Keratinocyte (primary cell): ENCODE measurements around the gene FAM20C. TPM values are rescaled to one million over a fixed set of nuclear protein-coding genes. Genes with fewer than 3 reads are reported as not detected.

ENCODE experiments used
- DNase-seq: peaks from one replicate; pipeline ENCODE4 v3.0.0-alpha.2; 2011; ENCODE audit warnings: low read depth, missing footprints, low spot score
- FAIRE-seq: peaks from 2 replicates; lab custom pipeline; 2011; peaks lifted over from hg19 to GRCh38; lab: Jason Lieb, UNC
- H2AFZ ChIP-seq: 2 replicates; pipeline ENCODE4 v1.6.0; 2012; ENCODE audit warnings: low read length, control low read depth, inconsistent platforms; ENCODE audit not compliant: control insufficient read depth
- H3K27ac ChIP-seq: 2 replicates; pipeline ENCODE4 v1.5.1; 2011; ENCODE audit warnings: low read length; ENCODE audit not compliant: control insufficient read depth, insufficient read depth
- H3K27me3 ChIP-seq: 3 replicates; pipeline ENCODE4 v1.6.0; 2011; ENCODE audit warnings: low read length; ENCODE audit not compliant: control insufficient read depth, insufficient read depth; ENCODE audit errors: extremely low read depth
- H3K36me3 ChIP-seq, 2 experiments: 2 replicates in 1 of 2; 3 replicates in 1 of 2; pipeline ENCODE4 v1.5.1; 2011; ENCODE audit warnings: low read length in 2 of 2, mild to moderate bottlenecking in 1 of 2; ENCODE audit not compliant: control insufficient read depth in 2 of 2, insufficient read depth in 2 of 2; ENCODE audit errors: extremely low read depth in 1 of 2
- H3K4me1 ChIP-seq: 3 replicates; pipeline ENCODE4 v1.5.1; 2011; ENCODE audit warnings: low read length; ENCODE audit not compliant: control insufficient read depth, insufficient read depth; ENCODE audit errors: extremely low read depth
- H3K4me2 ChIP-seq: 3 replicates; pipeline ENCODE4 v1.6.0; 2011; ENCODE audit warnings: low read depth, low read length; ENCODE audit not compliant: control insufficient read depth, insufficient read depth; ENCODE audit errors: extremely low read depth
- H3K4me3 ChIP-seq, 3 experiments: fragments of 200-600 bp in 1 of 3; sonication (generic) in 1 of 3; 2 replicates in 2 of 3; 3 replicates in 1 of 3; pipeline ENCODE4 v1.5.1; 2011 to 2016; ENCODE audit warnings: low read length in 3 of 3, mild to moderate bottlenecking in 3 of 3, control low read depth in 2 of 3, inconsistent platforms in 1 of 3, low read depth in 1 of 3, mixed read lengths in 1 of 3, mixed run types in 1 of 3, moderate library complexity in 1 of 3; ENCODE audit not compliant: control insufficient read depth in 2 of 3, insufficient read depth in 2 of 3; ENCODE audit errors: extremely low read depth in 1 of 3
- H3K79me2 ChIP-seq: 2 replicates; pipeline ENCODE4 v1.6.0; 2012; ENCODE audit warnings: low read length; ENCODE audit not compliant: control insufficient read depth, insufficient read depth
- H3K9ac ChIP-seq: 3 replicates; pipeline ENCODE4 v1.6.0; 2011; ENCODE audit warnings: low read length; ENCODE audit not compliant: control insufficient read depth, insufficient read depth; ENCODE audit errors: extremely low read depth
- H3K9me1 ChIP-seq: 3 replicates; pipeline ENCODE4 v1.6.0; 2011; ENCODE audit warnings: low read length; ENCODE audit not compliant: control insufficient read depth, insufficient read depth; ENCODE audit errors: extremely low read depth
- H3K9me3 ChIP-seq: 2 replicates; pipeline ENCODE4 v1.5.1; 2012; ENCODE audit warnings: low read depth, low read length; ENCODE audit not compliant: control insufficient read depth
- H4K20me1 ChIP-seq: 3 replicates; pipeline ENCODE4 v1.6.0; 2011; ENCODE audit warnings: low read length; ENCODE audit not compliant: control insufficient read depth, insufficient read depth; ENCODE audit errors: extremely low read depth
- EZH2 ChIP-seq: IDR thresholded peaks from one replicate; pipeline ENCODE4 v1.6.1; 2012; ENCODE audit warnings: inconsistent platforms, mild to moderate bottlenecking, low read length, moderate library complexity
- dilution Hi-C: fragments of 300-500 bp; cut with MboI; formaldehyde crosslinking; loops from one replicate; pipeline ENCODE4 v1.7.0; 2020; ENCODE audit warnings: low sequenced_read_pairs; ENCODE audit not compliant: extremely low pct_ligation_motif_present
- polyA plus RNA-seq, 5 experiments: library from polyadenylated mRNA; depleted of rRNA in 3 of 5; stranded (reverse) in 3 of 5; stranded (forward) in 1 of 5; unstranded in 1 of 5; fragments of >200 nt; gene quantifications; 1 replicate in 1 of 5; 2 replicates in 3 of 5; 3 replicates in 1 of 5; pipeline versions ENCODE4 v1.2.1 to v1.2.3, GENCODE V29; 2011 to 2012; ENCODE audit warnings: missing spikeins in 2 of 5, low read depth in 1 of 5, low replicate concordance in 1 of 5
- TF ChIP-seq, protein P1 (sequence below), 3 experiments: IDR thresholded peaks in 1 of 3; conservative IDR thresholded peaks in 1 of 3; optimal IDR thresholded peaks in 1 of 3; 2 replicates in 2 of 3; 3 replicates in 1 of 3; pipeline versions ENCODE3 to v1.5.1; 2011; ENCODE audit warnings: low read length in 3 of 3, mild to moderate bottlenecking in 3 of 3, moderate library complexity in 2 of 3, control low read depth in 1 of 3, inconsistent platforms in 1 of 3; ENCODE audit not compliant: insufficient read depth in 2 of 3; ENCODE audit errors: extremely low read depth in 1 of 3

The FAM20C gene
- polyA plus RNA-seq, 1 donor (not counting 4 experiments of a cell fraction or from before 2014, with no cell fraction given) = 3.8 TPM

DNA sequence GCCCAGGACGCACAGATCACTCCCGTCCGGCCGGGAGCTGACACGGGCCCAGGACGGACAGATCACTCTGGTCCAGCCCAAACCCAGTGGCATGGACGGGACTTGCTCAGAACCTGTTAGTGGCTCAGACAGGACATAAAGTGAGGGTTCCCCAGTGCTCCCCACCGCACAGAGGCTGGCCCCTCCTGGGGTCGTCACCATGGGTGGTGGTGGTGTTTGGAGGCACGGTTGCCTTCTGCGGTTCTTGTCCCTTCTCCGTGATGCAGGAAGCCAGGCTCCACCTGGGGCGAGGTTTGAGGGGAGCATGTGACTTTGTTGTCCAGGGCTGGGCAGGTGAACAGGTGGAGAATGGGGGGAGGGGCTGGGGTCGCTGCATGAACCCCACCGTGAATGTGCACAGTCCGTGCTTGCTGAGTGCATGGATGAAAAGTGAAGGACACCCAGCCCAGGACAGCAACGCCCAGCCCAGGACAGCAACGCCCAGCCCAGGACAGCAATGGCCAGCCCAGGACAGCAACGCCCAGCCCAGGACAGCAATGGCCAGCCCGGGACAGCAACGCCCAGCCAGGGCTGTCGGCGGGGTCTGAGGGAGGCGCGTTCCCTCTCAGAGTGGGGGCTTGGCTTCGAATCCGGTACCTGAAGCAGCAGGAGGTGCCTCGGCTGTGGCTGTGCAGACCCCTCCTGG is 26.7 kb downstream of the FAM20C start:
- TF ChIP-seq, protein P1, sequence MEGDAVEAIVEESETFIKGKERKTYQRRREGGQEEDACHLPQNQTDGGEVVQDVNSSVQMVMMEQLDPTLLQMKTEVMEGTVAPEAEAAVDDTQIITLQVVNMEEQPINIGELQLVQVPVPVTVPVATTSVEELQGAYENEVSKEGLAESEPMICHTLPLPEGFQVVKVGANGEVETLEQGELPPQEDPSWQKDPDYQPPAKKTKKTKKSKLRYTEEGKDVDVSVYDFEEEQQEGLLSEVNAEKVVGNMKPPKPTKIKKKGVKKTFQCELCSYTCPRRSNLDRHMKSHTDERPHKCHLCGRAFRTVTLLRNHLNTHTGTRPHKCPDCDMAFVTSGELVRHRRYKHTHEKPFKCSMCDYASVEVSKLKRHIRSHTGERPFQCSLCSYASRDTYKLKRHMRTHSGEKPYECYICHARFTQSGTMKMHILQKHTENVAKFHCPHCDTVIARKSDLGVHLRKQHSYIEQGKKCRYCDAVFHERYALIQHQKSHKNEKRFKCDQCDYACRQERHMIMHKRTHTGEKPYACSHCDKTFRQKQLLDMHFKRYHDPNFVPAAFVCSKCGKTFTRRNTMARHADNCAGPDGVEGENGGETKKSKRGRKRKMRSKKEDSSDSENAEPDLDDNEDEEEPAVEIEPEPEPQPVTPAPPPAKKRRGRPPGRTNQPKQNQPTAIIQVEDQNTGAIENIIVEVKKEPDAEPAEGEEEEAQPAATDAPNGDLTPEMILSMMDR (optimal IDR thresholded peaks at IDR 0.05 in 1 of 3, IDR thresholded peaks at IDR 0.05 in 1 of 3, conservative IDR thresholded peaks at IDR 0.05 in 1 of 3; ENCODE audit: extremely low read depth in 1 of 3, insufficient read depth in 2 of 3, low read length in 3 of 3) = no peak
- no peak for TF ChIP-seq EZH2
- Histone ChIP-seq H3K9me1 (no peaks in the 10 kb centered on the region), H3K27me3 (no peaks in the 10 kb centered on the region), H3K27ac (no peak overlapping the region), H3K9ac (no peak overlapping the region), H3K79me2 (no peaks in the 10 kb centered on the region), H4K20me1 (no peaks in the 10 kb centered on the region), H3K4me2 (no peak overlapping the region), H3K9me3 (no peaks in the 10 kb centered on the region), H3K4me3 (no peak overlapping the region), H3K36me3 (peaks cover 0 to 2% of the 10 kb centered on the region in 2 experiments), H2AFZ (no peak overlapping the region), H3K4me1 (peaks cover 10% of the 10 kb centered on the region)
- dilution Hi-C loops = no loop called here
- DNase-seq (no peak), FAIRE-seq (no peak)

DNA sequence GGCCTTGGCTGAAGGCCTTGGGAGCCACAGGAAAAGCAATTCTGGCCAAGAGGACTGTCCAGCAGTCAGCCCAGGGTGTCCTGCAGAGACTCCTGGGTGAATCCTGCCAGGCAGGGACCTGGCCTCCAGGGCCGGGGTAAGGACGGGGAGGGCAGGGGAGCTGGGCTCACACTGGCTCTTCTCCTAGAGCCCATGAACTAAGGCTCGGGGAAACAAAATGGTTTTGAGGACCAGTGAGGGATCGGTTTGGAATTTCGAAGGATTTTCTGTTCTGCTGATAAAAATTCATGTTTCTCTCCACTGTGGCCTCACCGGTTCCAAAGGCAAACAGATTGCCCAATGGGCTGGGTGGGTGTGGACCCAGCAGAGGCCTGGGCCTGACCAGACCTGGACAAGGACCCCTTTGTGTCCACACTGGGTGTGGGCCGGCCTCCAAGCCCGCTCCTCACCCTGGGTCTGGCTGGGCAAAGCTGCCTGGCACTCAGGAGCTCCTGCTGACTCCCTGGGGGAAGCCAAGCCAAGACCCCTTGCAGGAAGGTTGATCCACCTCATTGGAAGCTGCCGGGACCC is 27.3 kb downstream of the FAM20C start:
- no peak overlapping the region for H2AFZ ChIP-seq
- no peaks in the 10 kb centered on the region for H3K9me3 ChIP-seq
- dilution Hi-C loops = no loop called here
- FAIRE-seq (no peak), DNase-seq (no peak)
- peaks cover 7% of the 10 kb centered on the region for H3K4me1 ChIP-seq
- no peak overlapping the region for H3K9ac ChIP-seq
- H3K4me3 ChIP-seq = no peak overlapping the region
- no peak overlapping the region for H3K4me2 ChIP-seq
- no peaks in the 10 kb centered on the region for H4K20me1 ChIP-seq
- no peaks in the 10 kb centered on the region for H3K79me2 ChIP-seq
- peaks cover 0 to 2% of the 10 kb centered on the region in 2 experiments for H3K36me3 ChIP-seq
- no peaks in the 10 kb centered on the region for H3K9me1 ChIP-seq
- H3K27me3 ChIP-seq = no peaks in the 10 kb centered on the region
- H3K27ac ChIP-seq = no peak overlapping the region
- TF ChIP-seq EZH2 = no peak
- TF ChIP-seq, protein P1 (optimal IDR thresholded peaks at IDR 0.05 in 1 of 3, IDR thresholded peaks at IDR 0.05 in 1 of 3, conservative IDR thresholded peaks at IDR 0.05 in 1 of 3; ENCODE audit: extremely low read depth in 1 of 3, insufficient read depth in 2 of 3, low read length in 3 of 3) = no peak
